Measurements from ENCODE around the gene TSC22D2. TPM values are rescaled to one million over a fixed set of nuclear protein-coding genes. Genes with fewer than 3 reads are reported as not detected.

TSC22D2 gene
- total RNA-seq, 3 donors from 2014 or later (not counting 1 experiment from before 2014, with no cell fraction given) = 50.1 to 66.3 (median 63.0) TPM

GRCh38 chr3:150414258-150414657, 6.2 kb downstream of the TSC22D2 start:
- Mint-ChIP-seq H3K4me1 (peaks cover 77 to 82% of the 10 kb centered on the region in 2 donors), H3K9me3 (no peaks in the 10 kb centered on the region), H3K27ac (peak overlapping the region in 1 of 2 donors; percentile 57), H3K27me3 (ENCODE audit: low read depth in 2 of 2) (no peaks in the 10 kb centered on the region), H3K36me3 (no peaks in the 10 kb centered on the region), H3K4me3 (peak overlapping the region; percentile 92)
- Histone ChIP-seq H3K27ac (ENCODE audit: low read length) (no peak overlapping the region), H3K4me1 (ENCODE audit: control insufficient read depth, insufficient read depth, low read length) (peaks cover 14% of the 10 kb centered on the region), H3K27me3 (ENCODE audit: control insufficient read depth, insufficient read depth, low read length) (no peaks in the 10 kb centered on the region), H3K4me3 (ENCODE audit: low read length) (no peak overlapping the region), H3K36me3 (ENCODE audit: control insufficient read depth, insufficient read depth, low read length) (peaks cover 12% of the 10 kb centered on the region), H3K9me3 (ENCODE audit: control insufficient read depth, insufficient read depth, low read length) (no peaks in the 10 kb centered on the region)
- intact Hi-C loops (cut with micrococcal nuclease) = no loop called here
- TF ChIP-seq CTCF (IDR thresholded peaks at IDR 0.05) = no peak
- ATAC-seq = no peak
- DNase-seq = no peak
- 71% methylated on average over 1 of the region's 3 CpGs for WGBS (ENCODE audit: insufficient coverage)

DNA sequence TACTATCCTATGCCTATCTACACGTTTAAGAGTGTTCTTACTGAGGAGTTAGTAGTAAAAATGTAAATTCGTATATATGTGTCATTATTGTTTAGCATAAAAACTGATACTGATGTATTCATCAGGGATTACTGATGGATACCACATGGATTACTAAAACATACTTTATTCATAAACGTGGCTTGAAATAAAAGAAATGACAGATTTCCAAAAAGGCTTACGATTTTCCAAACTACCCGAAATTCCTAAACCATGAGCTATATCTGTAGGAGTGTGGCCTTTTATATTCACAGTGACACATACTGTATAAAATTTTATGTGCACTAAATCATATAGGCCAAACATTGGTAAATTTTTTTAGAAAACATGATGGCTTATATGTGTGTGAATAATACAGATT, 6.9 kb downstream of the TSC22D2 start:
- ATAC-seq = no peak
- Histone ChIP-seq H3K27ac (ENCODE audit: low read length) (no peak overlapping the region), H3K36me3 (ENCODE audit: control insufficient read depth, insufficient read depth, low read length) (peaks cover 12% of the 10 kb centered on the region), H3K4me3 (ENCODE audit: low read length) (no peak overlapping the region), H3K4me1 (ENCODE audit: control insufficient read depth, insufficient read depth, low read length) (peaks cover 9% of the 10 kb centered on the region), H3K27me3 (ENCODE audit: control insufficient read depth, insufficient read depth, low read length) (no peaks in the 10 kb centered on the region), H3K9me3 (ENCODE audit: control insufficient read depth, insufficient read depth, low read length) (no peaks in the 10 kb centered on the region)
- TF ChIP-seq CTCF (IDR thresholded peaks at IDR 0.05) = no peak
- peak overlapping the region; percentile 92 for H3K4me3 Mint-ChIP-seq
- H3K9me3 Mint-ChIP-seq = no peaks in the 10 kb centered on the region
- H3K27me3 Mint-ChIP-seq (ENCODE audit: low read depth in 2 of 2) = no peaks in the 10 kb centered on the region
- intact Hi-C loops (cut with micrococcal nuclease) = no loop called here
- no peak for DNase-seq
- H3K4me1 Mint-ChIP-seq = peaks cover 76 to 85% of the 10 kb centered on the region in 2 donors
- H3K36me3 Mint-ChIP-seq = no peaks in the 10 kb centered on the region
- peak overlapping the region in 1 of 2 donors; percentile 57 for H3K27ac Mint-ChIP-seq
- WGBS (ENCODE audit: insufficient coverage) = no CpG with 5 or more reads among the region's 5 CpGs

DNA sequence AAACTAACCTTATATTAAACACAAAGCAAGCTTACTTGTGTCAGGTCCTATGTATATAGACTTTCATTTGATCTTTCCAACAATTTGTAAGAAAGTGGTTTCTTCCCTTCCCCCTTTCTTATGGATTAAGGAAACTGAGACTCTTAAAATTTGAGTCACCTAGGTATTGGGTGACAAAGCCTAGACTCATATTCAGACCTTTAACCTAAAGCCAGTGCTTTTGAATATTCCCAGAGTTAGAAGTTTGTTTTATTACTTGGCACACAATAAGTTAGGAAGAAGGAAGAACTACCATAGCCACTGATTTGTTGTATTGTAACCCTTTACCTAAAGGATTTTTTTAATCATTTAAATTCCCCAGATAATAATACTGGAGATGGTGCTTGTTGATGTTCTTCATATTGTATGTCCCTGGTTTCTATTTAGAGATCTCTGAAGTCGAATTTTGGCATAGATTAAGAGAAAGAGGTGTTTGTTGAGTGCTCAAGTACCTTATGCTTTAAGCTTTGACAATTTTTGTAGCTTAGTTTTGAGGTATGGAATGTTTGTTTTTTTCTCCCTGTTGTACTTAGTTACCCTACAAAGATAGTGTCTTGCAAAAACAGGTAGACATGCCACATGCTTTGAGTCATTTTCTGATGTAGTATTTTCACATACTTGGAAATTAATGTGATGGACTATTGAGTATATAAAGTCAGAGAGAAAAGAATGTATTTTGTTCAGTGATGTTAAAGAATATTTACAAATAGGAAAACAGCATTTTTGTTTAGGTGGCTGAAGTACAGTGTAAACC, 11.2 kb downstream of the TSC22D2 start:
- no peak for ATAC-seq
- no peak for DNase-seq
- Mint-ChIP-seq H3K36me3 (no peaks in the 10 kb centered on the region), H3K27me3 (ENCODE audit: low read depth in 2 of 2) (no peaks in the 10 kb centered on the region), H3K9me3 (no peaks in the 10 kb centered on the region), H3K4me1 (peaks cover 63 to 73% of the 10 kb centered on the region in 2 donors), H3K4me3 (no peak overlapping the region), H3K27ac (no peak overlapping the region)
- WGBS (ENCODE audit: insufficient coverage) = 83% methylated on average over 1 of the region's 1 CpG
- intact Hi-C loops (cut with micrococcal nuclease) = no loop called here
- Histone ChIP-seq H3K9me3 (ENCODE audit: control insufficient read depth, insufficient read depth, low read length) (no peaks in the 10 kb centered on the region), H3K4me3 (ENCODE audit: low read length) (no peak overlapping the region), H3K36me3 (ENCODE audit: control insufficient read depth, insufficient read depth, low read length) (peaks cover 10% of the 10 kb centered on the region), H3K27me3 (ENCODE audit: control insufficient read depth, insufficient read depth, low read length) (no peaks in the 10 kb centered on the region), H3K27ac (ENCODE audit: low read length) (no peak overlapping the region), H3K4me1 (ENCODE audit: control insufficient read depth, insufficient read depth, low read length) (peaks cover 3% of the 10 kb centered on the region)
- no peak for TF ChIP-seq CTCF (IDR thresholded peaks at IDR 0.05)

DNA sequence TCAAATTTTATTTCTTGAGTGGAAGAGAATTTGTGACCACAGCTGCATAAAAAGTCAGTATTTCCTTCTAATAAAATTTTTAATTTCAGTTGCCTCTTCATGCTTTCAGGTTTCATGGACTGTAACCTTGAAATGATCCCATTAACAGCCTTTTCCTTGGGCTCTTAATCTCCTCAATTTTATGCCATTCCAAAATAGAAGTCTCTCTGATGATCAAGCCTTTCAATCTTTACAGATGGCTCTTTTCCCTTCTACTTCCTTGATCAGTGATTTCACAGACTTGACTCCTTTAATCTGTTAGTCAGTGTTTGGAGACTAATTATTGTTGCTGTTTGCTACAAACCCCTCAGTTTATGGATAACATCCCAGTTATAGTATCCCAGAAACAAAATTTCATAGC, 11.9 kb downstream of the TSC22D2 start:
- ATAC-seq (no peak), DNase-seq (no peak)
- Mint-ChIP-seq H3K4me3 (peak overlapping the region; percentile 42), H3K27me3 (ENCODE audit: low read depth in 2 of 2) (no peaks in the 10 kb centered on the region), H3K4me1 (peaks cover 56 to 66% of the 10 kb centered on the region in 2 donors), H3K9me3 (no peaks in the 10 kb centered on the region), H3K27ac (peak overlapping the region in 1 of 2 donors; percentile 57), H3K36me3 (no peaks in the 10 kb centered on the region)
- H3K27ac ChIP-seq (ENCODE audit: low read length) = no peak overlapping the region
- no peaks in the 10 kb centered on the region for H3K9me3 ChIP-seq (ENCODE audit: control insufficient read depth, insufficient read depth, low read length)
- intact Hi-C loops (cut with micrococcal nuclease) = no loop called here
- peaks cover 3% of the 10 kb centered on the region for H3K4me1 ChIP-seq (ENCODE audit: control insufficient read depth, insufficient read depth, low read length)
- no peaks in the 10 kb centered on the region for H3K27me3 ChIP-seq (ENCODE audit: control insufficient read depth, insufficient read depth, low read length)
- H3K4me3 ChIP-seq (ENCODE audit: low read length) = no peak overlapping the region
- peaks cover 7% of the 10 kb centered on the region for H3K36me3 ChIP-seq (ENCODE audit: control insufficient read depth, insufficient read depth, low read length)
- TF ChIP-seq CTCF (IDR thresholded peaks at IDR 0.05) = no peak

All from natural killer cell (primary cell).